HL-60 (cell line): Measurements from ENCODE around the gene TERB1.

Experiments used
- CTCF ChIP-seq: IDR thresholded peaks from one replicate; pipeline ENCODE4 v1.5.1; 2011; ENCODE audit warnings: low read length, control low read depth, inconsistent platforms; ENCODE audit not compliant: insufficient read depth
- REST ChIP-seq: IDR thresholded peaks from 2 replicates; pipeline ENCODE4 v1.6.1; 2012; ENCODE audit warnings: low read depth; ENCODE audit not compliant: insufficient replicate concordance

DNA sequence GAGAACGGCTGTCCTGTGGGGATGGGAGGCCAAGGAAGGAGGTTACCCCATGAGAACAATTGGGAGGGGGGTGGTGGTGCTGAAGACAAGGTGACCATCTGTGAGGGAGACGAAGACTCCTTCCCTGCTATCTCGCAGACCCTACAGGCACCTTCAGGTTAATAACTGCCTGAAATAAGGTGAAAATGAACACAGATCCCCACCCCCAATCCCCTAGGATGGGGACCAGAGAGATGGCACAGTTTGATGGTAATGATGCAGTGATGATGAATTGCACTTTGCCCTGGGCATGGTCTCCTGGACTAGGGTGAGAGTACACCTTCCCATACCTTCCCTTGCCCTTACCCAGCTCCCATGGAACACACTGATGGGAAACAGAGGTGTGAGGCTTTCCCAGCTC is 30.8 kb upstream of the TERB1 start:
- TF ChIP-seq CTCF (no peak), REST (no peak)
